IPS-18c (cell line): ENCODE measurements around the gene MED26.

Experiments used
- H3K4me3 ChIP-seq: 2 replicates; pipeline ENCODE4 v1.7.0; 2013; ENCODE audit warnings: low read depth, mild to moderate bottlenecking, low read length, moderate library complexity; ENCODE audit not compliant: insufficient read depth
- H3K9me3 ChIP-seq: one replicate; pipeline ENCODE4 v1.6.1; 2013; ENCODE audit warnings: mild to moderate bottlenecking, low read length, moderate library complexity; ENCODE audit not compliant: control insufficient read depth, insufficient read depth

Gene MED26

DNA sequence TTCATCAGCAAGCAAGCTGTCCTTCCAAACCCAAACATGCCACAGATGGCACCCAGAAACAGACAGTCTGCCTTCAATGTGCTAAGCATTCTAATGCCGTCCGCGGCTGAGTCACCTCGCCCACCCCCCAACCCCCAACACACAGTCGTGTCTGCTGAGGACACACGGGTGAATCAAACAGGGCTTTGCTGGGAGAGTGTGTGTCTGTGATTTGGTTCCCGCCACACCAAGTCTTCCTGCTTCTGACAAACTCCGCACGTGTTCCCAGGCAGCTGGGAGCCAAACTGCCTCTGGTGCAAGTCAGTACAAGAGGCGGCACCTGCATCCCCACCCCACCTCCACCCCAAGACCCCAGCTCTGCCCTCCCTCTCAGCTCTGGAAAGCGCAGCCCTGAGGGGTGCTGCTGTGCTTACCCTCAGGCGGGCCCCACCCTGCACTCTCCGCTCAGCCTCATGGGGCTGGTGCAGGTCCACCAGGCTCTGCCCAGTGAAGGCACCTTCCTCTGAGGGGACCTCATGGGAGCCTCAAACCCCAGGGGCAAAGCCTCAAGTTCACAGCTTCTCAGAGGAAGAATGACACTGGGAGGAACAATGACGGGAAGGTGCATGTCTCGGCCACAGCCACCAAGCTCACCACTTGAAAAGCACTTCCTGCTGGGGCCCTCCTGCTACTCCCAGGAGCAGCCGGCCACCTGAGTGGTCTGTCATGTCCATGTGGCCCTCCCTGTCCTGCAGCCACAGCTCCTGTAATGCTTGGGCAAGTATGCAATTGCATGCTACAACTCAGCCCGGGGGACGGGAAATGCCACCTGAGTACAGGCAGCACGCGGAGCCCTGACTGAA lies 40.8 kb downstream of the MED26 start:
- no peak overlapping the region; the same call in 1 of the 2 replicates for H3K4me3 ChIP-seq
- H3K9me3 ChIP-seq, result no peaks in the 10 kb centered on the region

DNA sequence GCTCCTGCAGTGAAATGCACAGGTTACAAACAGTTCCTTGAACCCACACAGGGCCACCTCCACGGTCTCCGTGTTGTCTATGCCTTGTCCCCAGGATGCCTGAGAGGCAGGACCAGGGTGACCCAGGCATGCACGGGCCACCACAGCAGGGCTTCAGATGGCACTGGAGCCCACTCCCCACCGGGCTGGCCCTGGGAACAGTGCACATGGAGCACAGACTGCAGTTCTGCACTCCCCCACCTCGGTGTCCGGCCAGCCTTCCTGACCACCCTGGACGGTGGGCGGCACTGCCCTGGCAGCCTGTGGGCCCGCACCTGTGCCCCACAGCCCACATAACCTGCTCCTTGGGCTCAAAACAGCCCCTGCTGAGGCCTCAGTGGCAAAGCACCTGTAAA lies 41.5 kb downstream of the MED26 start:
- H3K9me3 ChIP-seq, result no peaks in the 10 kb centered on the region
- H3K4me3 ChIP-seq, result peak overlapping the region; percentile 28; the same call in 1 of the 2 replicates

DNA sequence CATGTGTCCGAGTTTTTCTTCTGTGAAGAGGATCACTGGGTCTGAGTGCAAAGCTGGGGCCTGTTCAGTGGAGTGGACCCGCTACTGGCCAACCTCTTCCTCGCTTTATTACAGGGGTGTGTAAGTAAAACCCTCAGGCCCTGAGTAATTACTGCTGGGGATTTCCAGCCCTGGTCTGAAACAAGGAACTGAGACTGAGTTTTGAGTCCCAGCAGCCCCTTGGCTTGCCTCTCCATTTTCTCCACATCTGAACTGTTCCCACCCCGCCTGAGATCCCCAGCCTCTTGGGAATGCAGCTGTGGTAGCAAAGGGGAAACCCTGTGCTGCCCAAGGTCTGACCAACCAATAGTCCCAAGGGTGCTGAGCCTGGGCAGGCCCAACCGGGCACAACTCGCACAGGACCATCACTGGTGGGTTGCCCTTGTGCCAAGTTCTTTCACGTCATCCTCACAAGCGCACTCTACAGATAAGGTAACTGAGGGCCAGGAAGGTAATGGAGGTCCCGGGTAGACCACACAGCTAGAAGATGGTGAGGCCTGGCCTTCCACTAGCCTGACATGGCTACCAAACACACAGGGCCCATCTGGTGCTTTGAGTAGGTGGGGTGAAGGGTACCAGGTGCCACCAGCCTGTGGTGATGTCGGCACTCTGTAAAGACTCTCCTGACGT lies 42.1 kb downstream of the MED26 start:
- Histone ChIP-seq H3K9me3 (no peaks in the 10 kb centered on the region), H3K4me3 (peak overlapping the region; percentile 28; the same call in 1 of the 2 replicates)

DNA sequence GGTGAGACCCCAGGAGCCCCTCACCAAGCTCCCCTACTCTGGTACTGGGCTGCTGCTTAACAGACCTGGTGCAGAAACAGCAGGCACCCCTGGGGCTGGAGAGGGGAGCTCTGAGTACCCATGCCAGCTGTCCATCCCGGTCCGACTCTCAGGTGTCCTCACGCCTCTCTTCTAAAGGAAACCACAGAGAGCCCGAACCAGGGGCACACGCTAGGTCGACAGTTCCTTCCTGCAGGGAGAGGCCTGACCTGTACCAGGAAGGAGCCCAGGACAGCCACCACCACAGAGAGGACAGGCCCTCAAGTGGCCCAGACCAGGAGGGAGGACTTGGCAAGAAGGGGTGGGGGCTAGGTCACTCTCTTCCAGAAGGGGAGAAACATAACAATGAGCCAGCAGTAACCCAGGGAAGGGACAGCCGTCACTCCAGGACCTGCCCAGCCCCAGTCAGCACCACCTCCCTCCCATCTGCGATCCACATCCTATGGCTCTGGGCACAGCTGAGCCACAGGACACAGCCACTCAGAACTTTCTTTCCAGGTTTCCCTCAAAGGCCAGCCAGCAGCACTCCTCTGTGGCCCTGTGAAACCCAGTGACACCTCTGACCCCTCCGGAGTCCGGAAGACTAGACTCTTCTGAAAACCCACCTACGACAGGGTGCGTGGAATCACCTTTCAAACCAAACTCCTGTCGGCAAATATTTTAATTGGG lies 42.8 kb downstream of the MED26 start:
- Histone ChIP-seq H3K9me3 (no peaks in the 10 kb centered on the region), H3K4me3 (no peak overlapping the region)

DNA sequence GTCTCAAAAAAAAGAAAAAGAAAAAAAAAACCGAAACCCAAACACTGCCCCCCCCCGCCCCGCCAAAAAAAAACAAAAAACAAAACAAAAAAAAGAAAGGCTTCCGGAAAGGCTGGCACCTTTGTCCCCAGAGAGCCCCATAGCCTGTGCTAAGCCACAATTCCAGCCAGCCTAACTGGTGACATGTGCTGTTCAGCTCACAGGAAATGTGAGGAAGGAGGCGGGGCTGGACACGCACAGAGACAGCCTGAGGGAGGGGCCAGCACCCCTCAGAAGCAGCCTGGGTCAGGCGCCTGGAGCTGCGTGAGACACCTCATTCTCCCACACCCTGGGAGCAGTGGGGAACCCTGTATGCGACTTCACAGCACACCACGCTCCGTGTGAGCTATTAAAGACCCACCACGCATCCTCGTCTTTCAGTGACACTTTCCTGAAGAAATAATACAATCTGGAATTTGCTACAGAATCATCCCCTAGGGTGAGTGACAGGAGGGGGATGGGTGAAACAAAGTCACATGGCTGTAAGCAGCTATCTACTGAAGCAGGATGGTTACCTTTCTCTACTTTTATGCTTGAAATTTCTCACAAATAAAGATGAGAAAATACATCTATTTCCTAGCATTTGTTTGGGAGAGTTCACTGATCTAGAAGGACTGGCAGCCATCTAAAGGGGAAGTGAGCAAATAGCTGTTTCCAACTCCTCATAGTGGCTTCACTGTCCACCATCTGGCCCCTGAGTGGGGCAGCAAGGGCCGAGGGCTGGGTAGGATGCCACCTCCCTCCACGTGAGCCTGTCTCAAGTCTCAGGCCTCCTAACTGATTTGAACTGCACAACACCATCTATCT lies 43.5 kb downstream of the MED26 start:
- H3K9me3 ChIP-seq, result no peaks in the 10 kb centered on the region
- no peak overlapping the region for H3K4me3 ChIP-seq

DNA sequence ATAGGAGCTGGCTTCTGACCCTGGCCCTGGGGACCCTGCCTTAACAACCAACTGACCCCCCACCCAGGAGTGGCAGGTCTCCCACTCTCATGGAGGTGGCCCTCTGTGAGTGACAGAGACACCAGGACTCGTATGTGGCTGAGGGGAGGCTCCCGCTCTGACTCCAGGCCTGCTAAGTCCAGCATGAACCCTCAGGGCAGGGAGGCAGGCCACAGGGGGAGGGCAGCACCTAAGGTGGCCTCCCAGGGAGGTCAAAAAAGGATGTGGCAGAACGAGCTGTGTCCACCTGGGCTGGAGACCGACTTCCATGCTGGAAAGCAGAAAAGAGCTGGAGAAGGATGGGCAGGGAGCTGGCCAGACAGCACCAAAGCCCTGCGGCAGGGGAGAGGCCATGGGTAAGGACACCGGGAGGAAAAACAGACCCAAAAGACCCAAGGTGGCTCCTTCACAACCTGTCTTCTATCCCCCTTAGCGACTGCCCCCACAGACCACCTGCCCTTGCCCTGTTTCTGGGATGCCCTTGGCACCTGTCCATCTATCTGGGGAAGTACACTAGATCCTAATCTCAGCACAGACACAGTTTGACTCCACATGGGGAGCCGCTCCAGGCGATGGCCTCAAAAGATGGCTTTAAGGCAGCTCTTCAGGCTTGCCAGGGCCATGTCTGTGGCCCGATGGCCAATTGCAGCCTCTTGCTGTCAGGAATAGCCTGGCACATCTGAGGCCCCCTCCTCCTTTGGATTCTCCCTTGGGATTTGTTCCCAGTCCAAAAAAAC lies 45.3 kb downstream of the MED26 start:
- Histone ChIP-seq H3K4me3 (no peak overlapping the region), H3K9me3 (no peaks in the 10 kb centered on the region)

DNA sequence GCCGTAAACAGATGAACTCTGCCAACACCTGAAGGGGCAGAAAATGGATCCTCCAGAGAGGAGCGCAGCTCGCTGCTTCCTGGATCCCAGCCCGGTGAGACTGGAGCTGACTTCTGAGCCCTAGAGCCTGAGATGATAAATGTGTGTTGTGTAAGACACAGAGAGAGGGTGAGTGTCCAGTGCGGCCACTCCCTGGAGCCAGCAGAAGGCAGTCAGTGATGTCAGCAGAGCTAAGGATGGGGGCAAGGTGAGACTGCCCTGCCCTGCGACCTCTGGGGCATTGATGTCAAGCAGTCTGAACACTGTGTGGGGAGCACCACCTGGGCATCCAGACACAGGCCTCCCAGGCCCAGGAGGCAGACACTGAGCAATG lies 46.0 kb downstream of the MED26 start:
- Histone ChIP-seq H3K4me3 (no peak overlapping the region), H3K9me3 (no peaks in the 10 kb centered on the region)

DNA sequence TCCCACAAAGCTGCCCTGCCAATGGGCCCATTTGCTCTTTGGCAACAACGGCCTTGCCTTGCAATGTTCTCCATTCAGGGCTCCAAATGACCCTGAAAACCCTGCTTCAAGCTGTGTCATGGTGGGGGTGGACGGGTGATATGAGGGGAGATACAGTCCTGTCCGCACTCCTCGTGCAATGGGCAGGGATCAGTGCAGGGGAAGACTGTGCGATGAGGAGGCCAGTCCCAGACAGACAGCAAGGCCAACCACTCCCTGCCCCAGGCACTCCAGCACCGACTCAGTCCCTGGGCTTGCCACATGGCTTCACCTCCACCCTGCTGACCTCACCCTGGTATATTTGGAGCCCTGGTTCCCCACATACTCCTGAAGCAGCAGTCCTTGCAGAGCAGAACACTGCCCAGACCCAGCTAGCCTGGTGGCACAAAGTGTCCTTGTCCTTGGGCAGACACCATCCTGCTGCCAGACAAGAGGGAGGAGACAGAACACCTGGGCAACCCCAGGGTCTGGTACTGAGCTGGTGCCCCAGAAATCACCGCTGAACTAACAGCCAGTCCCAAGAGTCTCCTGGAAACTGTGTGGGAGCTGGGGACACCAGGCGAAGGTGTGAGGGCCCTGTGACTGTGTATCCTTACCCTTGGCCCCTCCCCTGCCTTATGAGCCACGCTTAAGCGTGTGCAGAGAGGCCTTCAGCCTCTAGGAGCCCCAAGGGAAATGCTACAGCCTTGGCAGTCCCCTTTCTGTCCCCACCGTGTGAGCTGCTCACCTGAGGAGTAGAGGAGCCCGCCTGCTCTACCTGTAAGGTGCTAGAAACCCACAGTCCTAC lies 46.6 kb downstream of the MED26 start:
- H3K4me3 ChIP-seq, result no peak overlapping the region
- no peaks in the 10 kb centered on the region for H3K9me3 ChIP-seq

DNA sequence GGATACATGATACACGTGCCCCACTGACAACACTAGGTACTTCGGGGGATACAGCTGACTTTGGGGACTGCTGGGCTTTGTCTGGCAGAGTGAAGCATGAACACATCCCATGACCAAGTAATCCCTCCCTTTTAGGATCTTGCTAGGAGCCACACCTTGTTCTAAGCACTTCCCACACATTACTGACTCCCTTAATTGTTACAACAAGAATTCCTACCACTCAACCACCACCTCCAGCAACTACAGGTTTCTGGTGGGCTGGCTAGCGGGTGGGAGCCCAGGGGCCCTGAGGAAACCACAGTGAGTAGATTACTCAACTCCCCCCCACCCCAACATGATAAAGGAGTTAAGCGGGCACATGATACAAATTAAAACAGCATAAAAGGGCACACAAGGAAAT lies 48.6 kb downstream of the MED26 start:
- H3K9me3 ChIP-seq, result no peaks in the 10 kb centered on the region
- H3K4me3 ChIP-seq, result no peak overlapping the region

DNA sequence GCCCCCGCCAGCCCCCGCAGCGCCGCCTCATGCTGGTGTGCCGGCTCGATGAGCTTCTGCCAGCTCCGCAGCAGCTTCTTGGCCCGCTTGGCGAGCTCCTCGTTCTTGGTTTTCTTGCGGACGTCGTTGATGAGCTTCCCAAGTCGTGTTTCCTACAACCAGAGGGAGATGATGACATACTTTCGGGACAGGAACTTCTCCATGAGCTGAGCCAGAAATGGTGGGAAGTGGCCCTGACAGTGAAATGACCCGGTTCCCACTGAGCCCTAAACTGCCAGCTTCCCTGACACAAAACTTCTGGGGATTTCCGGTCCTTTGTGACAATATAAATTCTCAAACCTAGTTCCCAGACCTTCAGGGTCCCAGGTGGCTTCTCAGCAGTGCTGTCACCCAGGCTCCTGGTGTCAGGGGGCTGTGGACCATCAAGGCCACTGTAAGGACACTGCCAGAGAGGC lies 50.4 kb downstream of the MED26 start:
- no peaks in the 10 kb centered on the region for H3K9me3 ChIP-seq
- no peak overlapping the region for H3K4me3 ChIP-seq

DNA sequence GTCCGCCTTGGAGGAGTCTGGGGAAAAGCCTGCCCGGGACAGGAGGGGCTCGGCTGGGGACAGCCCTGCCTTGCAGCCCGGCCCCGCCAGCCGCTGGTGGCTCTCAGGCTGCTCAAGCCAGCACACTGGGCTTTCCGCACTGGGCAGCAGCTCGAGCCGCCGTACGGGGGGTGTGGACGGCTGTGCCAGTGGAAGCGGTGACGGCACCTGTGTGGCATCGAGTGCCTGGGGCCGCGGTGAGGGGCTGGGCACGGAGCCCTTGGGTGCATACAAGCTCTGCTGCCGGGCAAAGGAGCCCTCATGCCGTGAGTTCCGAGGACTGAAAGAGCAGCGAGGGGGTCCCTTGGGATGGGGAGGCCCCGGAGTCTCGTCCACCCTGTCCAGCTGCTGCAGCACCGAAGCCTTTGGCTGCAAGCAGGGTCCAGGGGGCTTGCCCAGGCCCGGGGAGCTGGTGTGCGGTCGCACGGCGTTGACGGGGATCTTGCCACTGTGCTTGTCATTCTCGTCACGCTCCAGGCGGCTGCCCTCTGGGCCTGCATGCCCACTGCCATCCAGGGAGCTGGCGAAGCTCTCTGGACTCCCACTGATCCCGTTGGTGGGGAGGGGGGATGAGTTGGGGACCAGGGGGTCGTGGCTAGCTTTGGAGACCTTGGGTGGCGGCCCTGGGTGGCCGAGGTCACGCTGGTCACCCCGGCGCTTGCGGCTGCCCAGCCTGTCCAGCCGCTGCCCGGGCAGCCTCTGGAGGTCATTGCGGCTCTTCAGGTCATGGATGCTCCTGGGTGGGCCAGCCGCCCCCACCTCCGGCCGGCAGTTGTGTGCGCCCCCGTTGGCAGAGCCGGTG lies 51.1 kb downstream of the MED26 start:
- H3K9me3 ChIP-seq, result no peaks in the 10 kb centered on the region
- no peak overlapping the region for H3K4me3 ChIP-seq

DNA sequence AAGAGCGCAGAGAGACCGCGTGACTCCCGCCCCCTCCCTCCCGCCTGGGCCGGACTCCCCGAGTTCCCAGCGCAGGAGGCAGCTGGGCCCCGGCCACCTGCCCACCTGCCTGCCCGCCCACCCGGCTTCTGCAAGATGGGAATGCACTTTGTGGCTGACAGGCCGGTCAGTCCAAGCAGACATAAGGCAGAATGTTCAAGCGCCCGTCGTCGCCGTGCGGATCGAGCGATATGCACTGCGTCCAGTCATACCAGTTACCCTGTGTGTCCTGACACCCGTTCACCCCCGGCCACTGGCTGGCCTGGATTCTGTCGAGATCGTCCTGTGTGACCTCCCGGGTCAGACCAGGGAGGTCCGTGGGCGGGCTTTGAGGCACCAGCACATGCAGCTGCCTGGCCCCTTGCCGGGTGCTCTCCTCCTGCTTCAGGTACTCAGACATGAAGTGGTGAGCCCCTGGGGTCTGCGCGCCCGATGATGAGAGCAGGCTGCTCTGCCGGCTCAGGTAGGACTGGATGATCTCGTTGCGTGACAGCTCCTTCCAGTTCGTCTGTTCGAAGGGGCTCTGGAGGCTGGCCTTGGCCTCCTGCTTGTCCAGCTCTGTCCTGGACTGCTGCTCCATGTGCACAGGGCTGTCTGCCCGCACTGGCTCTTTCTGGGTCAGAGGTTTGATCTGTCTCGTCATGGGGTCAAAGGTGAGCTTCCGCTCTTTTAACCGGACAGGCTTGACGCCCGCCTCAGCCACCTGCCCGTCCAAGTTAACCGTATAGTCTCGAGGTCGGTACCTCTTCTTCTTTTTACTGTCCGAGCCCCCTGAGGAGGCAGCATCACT lies 51.9 kb downstream of the MED26 start:
- H3K9me3 ChIP-seq, result no peaks in the 10 kb centered on the region
- H3K4me3 ChIP-seq, result no peak overlapping the region

DNA sequence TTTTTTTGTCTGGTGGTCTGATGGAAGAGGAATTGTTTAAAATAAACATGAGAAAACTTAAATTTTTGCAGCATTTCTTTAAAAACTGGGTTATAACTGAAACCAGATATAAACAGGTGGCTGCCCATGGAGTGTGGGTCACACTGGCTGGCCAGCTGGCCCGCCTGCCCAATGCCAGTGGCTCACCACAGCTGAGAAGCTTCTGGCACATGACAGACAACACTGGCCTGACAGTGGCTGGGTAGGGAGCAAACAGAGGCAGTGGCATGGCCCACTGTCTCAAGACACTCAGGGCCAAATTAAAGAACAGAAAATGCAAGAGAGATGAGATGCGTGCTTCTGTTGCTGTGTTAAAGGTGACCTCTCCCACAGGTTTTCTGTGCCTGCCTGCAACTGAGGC lies 52.7 kb downstream of the MED26 start:
- Histone ChIP-seq H3K9me3 (no peaks in the 10 kb centered on the region), H3K4me3 (no peak overlapping the region)

DNA sequence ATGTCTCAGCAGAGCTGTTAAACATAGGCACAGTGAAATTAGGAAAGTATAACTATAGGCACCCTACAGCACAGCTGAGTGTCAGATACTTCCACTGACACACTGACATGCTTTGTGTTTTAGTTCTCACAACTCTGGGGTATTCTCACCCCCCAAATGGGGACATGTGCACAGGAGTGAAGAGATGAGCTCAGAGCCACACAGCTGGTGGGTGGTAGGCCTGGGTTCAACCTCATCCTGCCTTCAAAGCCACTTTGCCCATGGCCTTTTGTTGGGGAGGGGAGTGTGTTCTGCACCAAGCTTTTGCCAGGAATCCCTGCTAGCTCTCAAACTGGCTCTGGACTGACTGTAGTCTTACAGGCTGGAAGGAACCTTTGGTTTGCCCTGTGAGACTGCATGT lies 54.1 kb downstream of the MED26 start:
- Histone ChIP-seq H3K4me3 (no peak overlapping the region), H3K9me3 (no peaks in the 10 kb centered on the region)
